Progenitor cell of endocrine pancreas (in vitro differentiated cells): ENCODE measurements around the gene CYP4F22. TPM values are rescaled to one million over a fixed set of nuclear protein-coding genes. Genes with fewer than 3 reads are reported as not detected.
"Not testable (repeated sequence)": the region's sequence is repeated elsewhere in the genome, so short reads cannot be mapped to it uniquely, and the experiment has no call there.

Experiments used
- DNase-seq: peaks from one replicate; pipeline ENCODE4 v3.0.0; 2021; ENCODE audit warnings: low spot score; ENCODE audit not compliant: unreplicated experiment
- H3K27ac Mint-ChIP-seq: 2 replicates; pipeline ENCODE4 v1.8.0; 2021; ENCODE audit warnings: mild to moderate bottlenecking, moderate library complexity, mixed read lengths
- H3K27me3 Mint-ChIP-seq: 2 replicates; pipeline ENCODE4 v1.8.0; 2021; ENCODE audit warnings: mixed read lengths
- H3K36me3 Mint-ChIP-seq: 2 replicates; pipeline ENCODE4 v1.8.0; 2022; ENCODE audit warnings: mixed read lengths; ENCODE audit not compliant: insufficient read depth
- H3K4me1 Mint-ChIP-seq: 2 replicates; pipeline ENCODE4 v1.8.0; 2021; ENCODE audit warnings: low read depth, mixed read lengths
- H3K4me3 Mint-ChIP-seq: 2 replicates; pipeline ENCODE4 v1.8.0; 2021; ENCODE audit warnings: low read depth, mild to moderate bottlenecking, moderate library complexity, mixed read lengths
- H3K9me3 Mint-ChIP-seq: 2 replicates; pipeline ENCODE4 v1.8.0; 2021; ENCODE audit warnings: low read depth, mixed read lengths
- CTCF ChIP-seq: fragments of 200-600 bp; sonication (generic); IDR thresholded peaks from one replicate; pipeline ENCODE4 v1.5.0; 2021; ENCODE audit warnings: antibody characterized with exemption, mild to moderate bottlenecking; ENCODE audit not compliant: unreplicated experiment
- total RNA-seq: library from RNA; stranded (reverse); gene quantifications from 2 replicates; pipeline ENCODE4 v1.2.1, GENCODE V29; 2021

CYP4F22 gene
- total RNA-seq, 1 donor from 2014 or later, result not detected

GRCh38 chr19:15471639-15472101 is 36.7 kb upstream of the CYP4F22 start:
- H3K36me3 Mint-ChIP-seq, result peaks cover under 1% of the 10 kb centered on the region
- H3K4me1 Mint-ChIP-seq, result no peaks in the 10 kb centered on the region
- TF ChIP-seq CTCF, result no peak
- H3K4me3 Mint-ChIP-seq, result no peak overlapping the region
- H3K9me3 Mint-ChIP-seq, result peaks cover 11% of the 10 kb centered on the region
- DNase-seq, result no peak
- H3K27me3 Mint-ChIP-seq, result peaks cover 33% of the 10 kb centered on the region
- no peak overlapping the region for H3K27ac Mint-ChIP-seq

- not testable (repeated sequence) for H3K4me1 Mint-ChIP-seq, H3K4me3 Mint-ChIP-seq, DNase-seq, H3K36me3 Mint-ChIP-seq, H3K27ac Mint-ChIP-seq
- Mint-ChIP-seq H3K9me3 (peaks cover 16% of the 10 kb centered on the region), H3K27me3 (peaks cover 13% of the 10 kb centered on the region)
Observed at GRCh38 chr19:15473821-15474220, 34.5 kb upstream of the CYP4F22 start.

- no peak overlapping the region for H3K4me3 Mint-ChIP-seq
- DNase-seq, result no peak
- H3K4me1 Mint-ChIP-seq, result no peaks in the 10 kb centered on the region
- H3K27ac Mint-ChIP-seq, result no peak overlapping the region
- no peak for TF ChIP-seq CTCF
- peaks cover 2% of the 10 kb centered on the region for H3K36me3 Mint-ChIP-seq
- H3K27me3 Mint-ChIP-seq, result peaks cover 1% of the 10 kb centered on the region
- H3K9me3 Mint-ChIP-seq, result peaks cover 20% of the 10 kb centered on the region
Observed at GRCh38 chr19:15475169-15475568, 33.2 kb upstream of the CYP4F22 start.

- DNase-seq, result no peak
- no peak for TF ChIP-seq CTCF
- H3K36me3 Mint-ChIP-seq, result peaks cover 2% of the 10 kb centered on the region
- no peaks in the 10 kb centered on the region for H3K4me1 Mint-ChIP-seq
- no peaks in the 10 kb centered on the region for H3K27me3 Mint-ChIP-seq
- H3K4me3 Mint-ChIP-seq, result no peak overlapping the region
- H3K27ac Mint-ChIP-seq, result no peak overlapping the region
- H3K9me3 Mint-ChIP-seq, result peaks cover 22% of the 10 kb centered on the region
Observed at GRCh38 chr19:15475611-15476010, 32.7 kb upstream of the CYP4F22 start.

GRCh38 chr19:15476325-15476724 is 32.0 kb upstream of the CYP4F22 start:
- H3K27ac Mint-ChIP-seq, result no peak overlapping the region
- TF ChIP-seq CTCF, result no peak
- H3K27me3 Mint-ChIP-seq, result no peaks in the 10 kb centered on the region
- no peak for DNase-seq
- H3K36me3 Mint-ChIP-seq, result peaks cover 2% of the 10 kb centered on the region
- H3K4me3 Mint-ChIP-seq, result no peak overlapping the region
- no peaks in the 10 kb centered on the region for H3K4me1 Mint-ChIP-seq
- H3K9me3 Mint-ChIP-seq, result peaks cover 22% of the 10 kb centered on the region
